Measurements from ENCODE around the gene ST7.

DNA sequence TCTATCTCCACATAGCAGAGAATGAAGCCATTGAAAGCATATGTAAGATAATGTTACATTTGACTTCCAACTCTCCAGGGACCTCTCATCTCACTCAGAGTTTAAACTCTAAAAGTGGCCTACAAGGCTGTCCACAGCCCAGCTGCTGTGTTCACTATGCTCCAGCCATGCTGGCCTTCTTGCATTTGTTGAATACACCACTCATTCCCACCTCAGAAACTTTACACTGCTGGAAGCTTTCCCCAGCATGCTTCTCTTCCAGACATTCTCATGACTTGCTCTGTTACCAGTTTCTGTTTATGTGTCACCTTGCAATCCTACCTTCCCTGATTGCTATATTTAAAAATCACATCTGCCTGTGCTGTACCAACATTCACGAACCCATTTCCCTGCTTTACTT lies 202.4 kb downstream of the ST7 start:
- TF ChIP-seq HOXB13 (CRISPR knock-in tag; IDR thresholded peaks at IDR 0.05; ENCODE audit: low read depth) = no peak
- no peak for TF ChIP-seq POLR2A (IDR thresholded peaks at IDR 0.05; ENCODE audit: low read length)
- no peak for TF ChIP-seq JUNB (IDR thresholded peaks at IDR 0.05)
- no peak for TF ChIP-seq KDM1A (IDR thresholded peaks at IDR 0.05; ENCODE audit: low read depth)
- no peak for TF ChIP-seq JUN (IDR thresholded peaks at IDR 0.05)
